Measurements from ENCODE around the gene ZNF621.

- TF ChIP-seq CTCF (conservative IDR thresholded peaks at IDR 0.05) (no peak), EZH2 (IDR thresholded peaks at IDR 0.05; ENCODE audit: low read depth) (no peak)
Observed at GRCh38 chr3:40516201-40516600, 8.6 kb upstream of the ZNF621 start.
